Astrocyte (in vitro differentiated cells and primary cell): ENCODE data around the gene SCNN1A. TPM values are rescaled to one million over a fixed set of nuclear protein-coding genes. Genes with fewer than 3 reads are reported as not detected.

Experiments used
- DNase-seq: peaks from one replicate; pipeline ENCODE4 v3.0.0-alpha.2; 2010; ENCODE audit warnings: low read depth
- FAIRE-seq: peaks from 2 replicates; lab custom pipeline; 2011; peaks lifted over from hg19 to GRCh38; lab: Jason Lieb, UNC
- H2AFZ ChIP-seq: 2 replicates; pipeline ENCODE4 v1.6.0; 2012; ENCODE audit warnings: low read depth, low read length, inconsistent platforms
- H3K27ac ChIP-seq: 2 replicates; pipeline ENCODE4 v1.5.1; 2011; ENCODE audit warnings: low read depth, low read length, inconsistent platforms
- H3K27me3 ChIP-seq: 2 replicates; pipeline ENCODE4 v1.6.0; 2011; ENCODE audit warnings: low read length, inconsistent platforms; ENCODE audit not compliant: insufficient read depth
- H3K36me3 ChIP-seq: 2 replicates; pipeline ENCODE4 v1.5.1; 2011; ENCODE audit warnings: low read length, inconsistent platforms; ENCODE audit not compliant: insufficient read depth
- H3K4me1 ChIP-seq: 2 replicates; pipeline ENCODE4 v1.5.1; 2011; ENCODE audit warnings: low read length, inconsistent platforms; ENCODE audit not compliant: insufficient read depth
- H3K4me2 ChIP-seq: 2 replicates; pipeline ENCODE4 v1.6.0; 2012; ENCODE audit warnings: low read length, inconsistent platforms
- H3K4me3 ChIP-seq: 2 replicates; pipeline ENCODE4 v1.5.1; 2011; ENCODE audit warnings: low read depth, mild to moderate bottlenecking, low read length, inconsistent platforms; ENCODE audit not compliant: insufficient read depth
- H3K79me2 ChIP-seq: 2 replicates; pipeline ENCODE4 v1.6.0; 2012; ENCODE audit warnings: mild to moderate bottlenecking, low read length, inconsistent platforms; ENCODE audit not compliant: insufficient read depth
- H3K9ac ChIP-seq: 2 replicates; pipeline ENCODE4 v1.6.0; 2012; ENCODE audit warnings: mild to moderate bottlenecking, low read length, inconsistent platforms
- H3K9me3 ChIP-seq: 2 replicates; pipeline ENCODE4 v1.5.1; 2012; ENCODE audit warnings: low read depth, mild to moderate bottlenecking, low read length, inconsistent platforms; ENCODE audit not compliant: insufficient read depth
- H4K20me1 ChIP-seq: 2 replicates; pipeline ENCODE4 v1.6.0; 2012; ENCODE audit warnings: low read length, inconsistent platforms; ENCODE audit not compliant: insufficient read depth
- H3K27ac Mint-ChIP-seq: one replicate; pipeline ENCODE4 v1.8.0; 2021; ENCODE audit warnings: mild to moderate bottlenecking, mixed read lengths; ENCODE audit not compliant: unreplicated experiment
- H3K27me3 Mint-ChIP-seq: one replicate; pipeline ENCODE4 v1.8.0; 2021; ENCODE audit warnings: low read depth, mixed read lengths; ENCODE audit not compliant: unreplicated experiment
- H3K36me3 Mint-ChIP-seq: one replicate; pipeline ENCODE4 v1.8.0; 2021; ENCODE audit warnings: low read depth, mixed read lengths; ENCODE audit not compliant: unreplicated experiment
- H3K4me1 Mint-ChIP-seq: one replicate; pipeline ENCODE4 v1.8.0; 2021; ENCODE audit warnings: low read depth, mixed read lengths; ENCODE audit not compliant: unreplicated experiment
- H3K4me3 Mint-ChIP-seq: one replicate; pipeline ENCODE4 v1.8.0; 2021; ENCODE audit warnings: mild to moderate bottlenecking, moderate library complexity, mixed read lengths; ENCODE audit not compliant: unreplicated experiment
- H3K9me3 Mint-ChIP-seq: one replicate; pipeline ENCODE4 v1.8.0; 2021; ENCODE audit warnings: mild to moderate bottlenecking, mixed read lengths; ENCODE audit not compliant: unreplicated experiment
- CTCF ChIP-seq: IDR thresholded peaks from 2 replicates; pipeline ENCODE4 v1.5.1; 2011; ENCODE audit warnings: low read depth, mild to moderate bottlenecking, inconsistent platforms, low read length, moderate library complexity; ENCODE audit not compliant: insufficient read depth
- EZH2 ChIP-seq: IDR thresholded peaks from 2 replicates; pipeline ENCODE4 v1.6.1; 2012; ENCODE audit warnings: mild to moderate bottlenecking, low read length, inconsistent platforms; ENCODE audit not compliant: insufficient read depth
- total RNA-seq: library from RNA; stranded (reverse); gene quantifications from 2 replicates; pipeline ENCODE4 v1.2.1, GENCODE V29; 2021

Gene SCNN1A
- total RNA-seq, 1 donor from 2014 or later: 1.3 TPM

DNA sequence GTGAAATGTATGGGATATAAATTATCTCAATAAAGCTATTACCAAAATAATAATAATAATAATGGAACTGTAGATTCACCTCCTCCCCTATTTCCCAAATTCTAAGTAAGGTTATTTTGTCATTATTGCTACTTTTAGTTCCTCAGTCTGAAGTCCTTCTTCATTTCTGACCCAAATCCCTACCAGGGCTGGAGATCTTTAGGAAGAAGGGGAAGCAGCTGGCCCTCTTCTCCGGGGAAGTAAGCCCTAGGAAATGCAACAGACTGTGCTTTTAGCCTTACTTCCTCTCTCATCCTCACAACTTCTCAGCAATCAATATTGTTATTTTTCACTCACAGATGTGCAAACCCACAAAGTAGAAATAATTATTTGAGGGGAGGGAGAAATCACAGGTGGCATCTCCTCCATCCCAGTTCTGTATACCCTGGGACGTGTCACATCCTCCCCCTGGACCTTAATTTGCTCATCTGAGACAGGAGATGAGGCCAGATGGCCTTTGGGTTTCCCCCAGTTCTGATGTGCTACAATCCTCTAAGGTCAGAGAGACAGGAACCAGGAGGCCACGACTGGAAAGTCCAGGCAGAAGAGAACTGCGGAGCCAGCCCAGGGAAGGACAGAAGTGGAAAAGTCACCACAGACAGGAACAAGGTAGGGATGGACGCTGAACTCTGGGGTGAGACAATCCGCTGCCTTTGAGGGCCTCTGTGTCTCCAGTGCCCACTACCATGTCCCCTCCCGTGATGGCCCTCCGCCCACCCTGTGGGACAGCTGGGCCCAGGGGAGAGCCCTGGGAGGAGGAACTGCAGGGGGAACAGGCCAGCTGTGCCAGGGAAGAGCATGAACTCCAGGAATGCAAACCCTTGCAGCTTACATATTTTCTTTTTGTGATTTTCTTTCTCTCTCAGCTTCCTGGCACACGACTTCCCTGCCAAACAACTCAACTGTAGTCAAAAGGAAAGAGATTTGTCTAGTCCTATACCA, 22.9 kb downstream of the SCNN1A start:
- Histone ChIP-seq H3K79me2 (no peaks in the 10 kb centered on the region), H3K27ac (no peak overlapping the region), H3K4me3 (no peak overlapping the region), H3K9me3 (no peaks in the 10 kb centered on the region), H3K27me3 (no peaks in the 10 kb centered on the region), H4K20me1 (no peaks in the 10 kb centered on the region), H3K9ac (no peak overlapping the region), H3K4me1 (no peaks in the 10 kb centered on the region), H2AFZ (no peak overlapping the region), H3K36me3 (no peaks in the 10 kb centered on the region), H3K4me2 (no peak overlapping the region)
- Mint-ChIP-seq H3K4me1 (peaks cover 6% of the 10 kb centered on the region), H3K4me3 (no peak overlapping the region), H3K27ac (no peak overlapping the region), H3K36me3 (no peaks in the 10 kb centered on the region), H3K9me3 (no peaks in the 10 kb centered on the region), H3K27me3 (peaks cover 24% of the 10 kb centered on the region)
- no peak for FAIRE-seq
- TF ChIP-seq EZH2: no peak
- TF ChIP-seq CTCF: no peak
- no peak for DNase-seq

DNA sequence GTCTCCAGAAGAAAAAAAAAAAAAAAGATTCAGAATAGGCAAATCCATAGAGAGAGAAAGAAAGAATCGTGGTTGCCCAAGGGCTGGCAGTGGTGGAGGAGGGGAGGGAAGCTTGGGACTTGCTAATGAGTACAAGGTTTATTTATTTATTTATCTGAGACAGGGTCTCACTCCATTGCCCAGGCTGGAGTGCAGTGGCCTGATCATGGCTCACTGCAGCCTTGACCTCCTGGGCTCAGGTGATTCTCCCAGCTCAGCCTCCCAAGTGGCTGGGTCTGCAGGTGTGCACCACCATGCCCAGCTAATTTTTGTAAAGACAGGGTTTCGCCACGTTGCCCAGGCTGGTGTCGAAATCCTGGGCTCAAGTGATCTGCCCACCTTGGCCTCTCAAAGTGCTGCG, 23.7 kb downstream of the SCNN1A start:
- H3K4me1 ChIP-seq: no peaks in the 10 kb centered on the region
- no peaks in the 10 kb centered on the region for H3K79me2 ChIP-seq
- FAIRE-seq: no peak
- H3K4me3 ChIP-seq: no peak overlapping the region
- no peaks in the 10 kb centered on the region for H3K36me3 ChIP-seq
- no peaks in the 10 kb centered on the region for H3K9me3 ChIP-seq
- no peak overlapping the region for H3K9ac ChIP-seq
- Mint-ChIP-seq H3K4me3 (no peak overlapping the region), H3K27ac (no peak overlapping the region), H3K4me1 (peaks cover 6% of the 10 kb centered on the region), H3K27me3 (peaks cover 18% of the 10 kb centered on the region), H3K36me3 (no peaks in the 10 kb centered on the region), H3K9me3 (no peaks in the 10 kb centered on the region)
- no peaks in the 10 kb centered on the region for H4K20me1 ChIP-seq
- H2AFZ ChIP-seq: no peak overlapping the region
- no peak for DNase-seq
- TF ChIP-seq EZH2 (no peak), CTCF (no peak)
- no peak overlapping the region for H3K4me2 ChIP-seq
- H3K27ac ChIP-seq: no peak overlapping the region
- no peaks in the 10 kb centered on the region for H3K27me3 ChIP-seq
